Heart left ventricle (tissue), 13 donors: ENCODE data around the gene SPEF2.

ENCODE experiments used
- CTCF ChIP-seq, 12 donors: fragments of 200-600 bp; sonication (generic) in 4 of 12; IDR thresholded peaks; one replicate each; pipeline versions ENCODE4 v1.5.0 to v1.8.0; 2018 to 2022; ENCODE audit warnings: antibody characterized with exemption in 12 of 12, mild to moderate bottlenecking in 5 of 12
- POLR2A ChIP-seq, 2 donors: fragments of 450-650 bp; IDR thresholded peaks; one replicate each; pipeline ENCODE4 v1.6.1; 2017; ENCODE audit warnings: antibody characterized with exemption in 2 of 2, mild to moderate bottlenecking in 2 of 2, moderate library complexity in 2 of 2
- donor health status: ischemic (EF 13 %, LVEDD 7.1; RV severe dilation, severe dysfunction).
- donor health status: DM: no; HTN: yes; CAD: no.
- donor health status: DM: no; HTN: no; CAD: no.
- donor health status: ischemic (EF 25% LVEDD 6.9; RV normal size, moderate dysfunction).
- donor health status: ischemic (EF 25% LVEDD 5.7; RV mildly dilated, moderate dysfunction).
- donor health status: ischemic (EF 35%, LVEDD 5.7; RV mildly dilated, moderate dysfunction).
- donor health status: nonischemic (EF 11% LVEDD 7.7; RV severe dilation, severe dysfunction).
- donor health status: DM: yes; HTN: yes; CAD: no.
- donor health status: PGD.
- donor health status: ischemic (EF 29% LVEDD 5.4; RV normal size, mild dysfunction).
- donor health status: nonischemic (EF 23%, LVEDD 6.1; RV moderate dilation, normal function).

- TF ChIP-seq CTCF (IDR thresholded peaks at IDR 0.05) (no peak), POLR2A (IDR thresholded peaks at IDR 0.05) (no peak)
Measured at GRCh38 chr5:35853631-35854030, 236.0 kb downstream of the SPEF2 start.
